ENCODE data around the gene SHTN1.

SHTN1 gene

DNA sequence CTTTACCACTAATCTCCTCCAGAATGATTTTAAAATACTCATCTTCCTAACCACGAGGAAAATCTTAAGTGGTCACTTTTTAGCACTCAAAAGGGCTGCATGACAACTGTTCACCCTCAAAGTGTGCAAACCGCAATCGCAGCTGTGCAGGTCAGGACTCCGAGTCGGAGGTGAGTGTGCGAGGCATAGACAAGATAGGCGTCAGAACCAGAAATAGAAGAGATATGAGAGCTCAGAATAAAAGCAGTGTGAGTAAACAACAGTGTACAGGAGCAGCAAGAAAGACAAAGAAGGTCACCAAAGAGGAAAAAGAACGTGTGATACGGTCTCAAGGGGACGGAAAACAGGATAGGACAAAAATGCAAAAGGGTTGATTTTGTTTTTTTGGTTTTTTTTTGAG, 173.2 kb downstream of the SHTN1 start:
- no peak overlapping the region for H3K4me3 ChIP-seq (ENCODE audit: low read length)
- TF ChIP-seq, protein P1, sequence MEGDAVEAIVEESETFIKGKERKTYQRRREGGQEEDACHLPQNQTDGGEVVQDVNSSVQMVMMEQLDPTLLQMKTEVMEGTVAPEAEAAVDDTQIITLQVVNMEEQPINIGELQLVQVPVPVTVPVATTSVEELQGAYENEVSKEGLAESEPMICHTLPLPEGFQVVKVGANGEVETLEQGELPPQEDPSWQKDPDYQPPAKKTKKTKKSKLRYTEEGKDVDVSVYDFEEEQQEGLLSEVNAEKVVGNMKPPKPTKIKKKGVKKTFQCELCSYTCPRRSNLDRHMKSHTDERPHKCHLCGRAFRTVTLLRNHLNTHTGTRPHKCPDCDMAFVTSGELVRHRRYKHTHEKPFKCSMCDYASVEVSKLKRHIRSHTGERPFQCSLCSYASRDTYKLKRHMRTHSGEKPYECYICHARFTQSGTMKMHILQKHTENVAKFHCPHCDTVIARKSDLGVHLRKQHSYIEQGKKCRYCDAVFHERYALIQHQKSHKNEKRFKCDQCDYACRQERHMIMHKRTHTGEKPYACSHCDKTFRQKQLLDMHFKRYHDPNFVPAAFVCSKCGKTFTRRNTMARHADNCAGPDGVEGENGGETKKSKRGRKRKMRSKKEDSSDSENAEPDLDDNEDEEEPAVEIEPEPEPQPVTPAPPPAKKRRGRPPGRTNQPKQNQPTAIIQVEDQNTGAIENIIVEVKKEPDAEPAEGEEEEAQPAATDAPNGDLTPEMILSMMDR (conservative IDR thresholded peaks at IDR 0.05; ENCODE audit: low read length): no peak
- DNase-seq (ENCODE audit: low read depth): no peak
